Ecto neural progenitor cell (in vitro differentiated cells): Measurements from ENCODE around the gene SYT1.
"Not testable (repeated sequence)": the region's sequence is repeated elsewhere in the genome, so short reads cannot be mapped to it uniquely, and the experiment has no call there.

Experiments used
- DNase-seq: peaks from one replicate; pipeline ENCODE4 v3.0.0-alpha.2; 2018; ENCODE audit warnings: low spot score

Gene SYT1

GRCh38 chr12:79141776-79142175 lies 277.2 kb downstream of the SYT1 start:
- DNase-seq, result no peak

- no peak for DNase-seq
Measured at GRCh38 chr12:79143803-79144202, 279.2 kb downstream of the SYT1 start.

GRCh38 chr12:79151956-79152355 lies 287.4 kb downstream of the SYT1 start:
- no peak for DNase-seq

GRCh38 chr12:79155683-79156082 lies 291.1 kb downstream of the SYT1 start:
- no peak for DNase-seq

- DNase-seq, result no peak
Measured at GRCh38 chr12:79156846-79157463, 292.4 kb downstream of the SYT1 start.

- DNase-seq, result no peak
Measured at GRCh38 chr12:79161249-79161934, 296.8 kb downstream of the SYT1 start.

- DNase-seq, result no peak
Measured at GRCh38 chr12:79162147-79162772, 297.7 kb downstream of the SYT1 start.

GRCh38 chr12:79162948-79163347 lies 298.4 kb downstream of the SYT1 start:
- no peak for DNase-seq

- DNase-seq, result no peak
Measured at GRCh38 chr12:79164890-79165289, 300.3 kb downstream of the SYT1 start.

- DNase-seq, result no peak
Measured at GRCh38 chr12:79168687-79169086, 304.1 kb downstream of the SYT1 start.

GRCh38 chr12:79174626-79175025 lies 310.1 kb downstream of the SYT1 start:
- DNase-seq, result no peak

- DNase-seq, result no peak
Measured at GRCh38 chr12:79183003-79183402, 318.4 kb downstream of the SYT1 start.

GRCh38 chr12:79183926-79184325 lies 319.4 kb downstream of the SYT1 start:
- DNase-seq, result no peak

GRCh38 chr12:79186506-79186905 lies 321.9 kb downstream of the SYT1 start:
- no peak for DNase-seq

GRCh38 chr12:79187032-79187431 lies 322.5 kb downstream of the SYT1 start:
- no peak for DNase-seq

- DNase-seq, result no peak
Measured at GRCh38 chr12:79191391-79191790, 326.8 kb downstream of the SYT1 start.

GRCh38 chr12:79194595-79194994 lies 330.0 kb downstream of the SYT1 start:
- no peak for DNase-seq

GRCh38 chr12:79199166-79199565 lies 334.6 kb downstream of the SYT1 start:
- DNase-seq, result no peak

- DNase-seq, result no peak
Measured at GRCh38 chr12:79200176-79200575, 335.6 kb downstream of the SYT1 start.

GRCh38 chr12:79203058-79203647 lies 338.6 kb downstream of the SYT1 start:
- DNase-seq, result no peak

GRCh38 chr12:79206871-79207270 lies 342.3 kb downstream of the SYT1 start:
- DNase-seq, result no peak

GRCh38 chr12:79210403-79210802 lies 345.8 kb downstream of the SYT1 start:
- DNase-seq, result not testable (repeated sequence)

GRCh38 chr12:79217306-79217705 lies 352.7 kb downstream of the SYT1 start:
- no peak for DNase-seq
